GM18498 (cell line): ENCODE data around the gene SH3GL3.

ENCODE experiments used
- ATAC-seq: cut with Tn5 transposase; IDR thresholded peaks from one replicate; pipeline ENCODE4 v1.9.1; 2021; ENCODE audit warnings: mild to moderate bottlenecking, moderate library complexity; ENCODE audit not compliant: unreplicated experiment

SH3GL3 gene

GRCh38 chr15:83499476-83499875 is 52.3 kb downstream of the SH3GL3 start:
- no peak for ATAC-seq

- no peak for ATAC-seq
These were observed 56.6 kb downstream of the SH3GL3 start for GRCh38 chr15:83503595-83504364.

GRCh38 chr15:83504365-83504764 is 57.2 kb downstream of the SH3GL3 start:
- ATAC-seq: no peak

DNA sequence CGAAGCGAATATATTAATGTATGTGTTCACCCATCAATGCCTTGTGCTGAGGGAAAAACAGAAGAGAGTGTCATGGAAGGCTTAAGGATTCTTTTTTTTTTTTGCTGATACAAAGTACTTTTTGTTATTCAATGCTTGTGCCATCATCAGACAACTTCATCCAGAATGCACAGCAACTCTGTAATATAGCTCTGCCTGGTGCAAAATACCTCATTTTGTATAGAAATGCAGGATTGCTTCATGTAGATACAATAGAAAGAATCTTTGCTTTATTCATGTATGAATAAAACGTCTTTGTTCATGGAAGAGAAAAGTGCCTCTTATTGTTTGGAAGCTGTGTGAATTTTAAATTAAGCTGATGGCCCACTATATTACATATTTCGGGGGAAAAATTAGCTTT is 62.9 kb downstream of the SH3GL3 start:
- ATAC-seq: no peak

GRCh38 chr15:83512459-83512858 is 65.3 kb downstream of the SH3GL3 start:
- ATAC-seq: no peak

GRCh38 chr15:83514584-83514983 is 67.4 kb downstream of the SH3GL3 start:
- no peak for ATAC-seq

GRCh38 chr15:83515164-83515563 is 68.0 kb downstream of the SH3GL3 start:
- ATAC-seq: no peak

GRCh38 chr15:83516935-83517334 is 69.8 kb downstream of the SH3GL3 start:
- ATAC-seq: no peak

GRCh38 chr15:83526319-83526718 is 79.2 kb downstream of the SH3GL3 start:
- no peak for ATAC-seq

- no peak for ATAC-seq
These were observed 86.3 kb downstream of the SH3GL3 start for GRCh38 chr15:83533410-83533962.

DNA sequence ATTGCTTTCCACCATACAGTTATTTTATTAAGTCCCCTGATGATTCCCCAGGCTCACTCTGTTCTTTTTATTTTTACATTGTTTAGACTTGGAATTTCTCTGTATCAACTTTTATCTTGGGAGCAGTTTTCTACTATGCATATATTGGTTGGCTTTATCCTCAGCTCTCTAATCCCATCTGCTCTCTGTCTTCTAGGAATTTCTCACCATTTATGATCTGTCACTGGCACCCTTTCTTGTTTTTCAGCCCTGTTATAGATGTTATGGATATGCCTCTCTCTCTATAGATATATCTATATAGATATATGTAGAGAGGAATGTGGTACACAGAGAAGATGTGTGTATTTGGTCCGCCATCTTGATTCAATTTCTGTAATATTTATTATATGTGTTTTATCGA is 90.5 kb downstream of the SH3GL3 start:
- ATAC-seq: no peak

DNA sequence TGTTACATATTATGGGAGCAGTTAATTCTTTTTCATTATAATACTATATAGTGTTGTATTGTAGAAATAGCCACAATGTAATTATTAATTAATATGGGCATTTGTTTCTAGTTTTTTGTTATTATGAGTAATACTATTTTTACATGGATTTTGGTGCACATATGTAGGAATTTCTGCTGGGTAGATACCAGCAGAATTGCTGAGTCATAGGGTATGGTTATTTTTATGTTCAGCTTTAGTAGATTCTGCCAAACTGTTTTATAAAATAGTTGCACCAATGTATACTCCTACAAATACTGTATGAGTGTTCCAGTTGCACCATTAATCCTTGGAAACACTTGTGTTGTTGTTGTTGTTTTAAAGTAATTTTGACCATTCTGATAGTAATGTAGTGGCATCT is 91.5 kb downstream of the SH3GL3 start:
- ATAC-seq: no peak

DNA sequence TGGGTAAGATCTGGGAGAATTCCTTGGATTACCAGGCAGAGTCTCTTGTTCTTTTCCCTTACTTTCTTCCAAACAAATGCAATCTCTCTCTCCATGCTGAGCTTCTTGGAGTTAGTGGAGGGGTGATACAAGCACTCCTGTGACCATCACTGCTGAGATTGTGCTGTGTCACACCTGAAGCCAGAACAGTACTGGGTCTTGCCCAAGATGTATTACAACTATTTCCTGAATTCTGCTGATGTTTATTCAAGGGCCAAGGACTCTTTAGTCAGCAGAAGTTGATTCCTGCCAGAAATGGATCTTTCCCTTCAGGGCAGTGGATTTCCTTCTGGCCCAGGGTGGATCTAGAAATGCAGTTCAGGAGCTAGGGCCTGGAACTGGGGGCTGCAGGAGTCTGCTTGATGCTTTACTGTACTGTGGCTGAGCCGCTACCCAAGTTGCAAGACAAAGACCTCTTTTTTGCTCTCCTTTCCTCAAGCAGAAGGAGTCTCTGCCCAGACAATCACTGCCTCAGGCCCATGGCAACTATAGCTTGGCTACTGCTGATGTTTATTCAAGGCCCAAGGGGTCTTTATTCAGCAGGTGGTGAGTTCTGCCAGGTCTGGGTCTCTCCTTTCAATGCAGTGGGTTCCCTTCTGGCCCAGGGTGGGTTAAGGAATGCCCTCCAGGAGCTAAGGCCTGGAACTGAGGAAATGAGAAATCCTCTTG is 98.8 kb downstream of the SH3GL3 start:
- ATAC-seq: no peak

DNA sequence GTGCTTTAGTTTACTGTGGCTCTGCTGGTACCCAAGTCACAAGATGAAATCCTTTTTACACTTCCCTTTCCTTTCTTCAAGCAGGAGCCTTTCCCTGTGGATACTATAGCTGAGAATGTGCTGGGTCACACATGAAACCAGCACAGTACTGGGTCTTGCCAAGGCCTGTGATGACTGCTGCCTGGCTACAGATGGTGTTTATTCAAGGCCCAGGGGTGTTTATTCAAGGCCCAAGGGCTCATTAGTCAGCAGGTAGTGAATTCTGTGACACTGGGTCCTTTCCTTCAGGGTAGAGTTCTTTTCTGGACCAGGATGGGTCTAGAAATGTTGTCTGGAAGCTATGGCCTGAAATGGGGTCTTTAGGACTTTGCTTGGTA is 99.4 kb downstream of the SH3GL3 start:
- no peak for ATAC-seq

GRCh38 chr15:83547168-83547567 is 100.0 kb downstream of the SH3GL3 start:
- no peak for ATAC-seq

- ATAC-seq: no peak
These were observed 102.5 kb downstream of the SH3GL3 start for GRCh38 chr15:83549623-83550022.

DNA sequence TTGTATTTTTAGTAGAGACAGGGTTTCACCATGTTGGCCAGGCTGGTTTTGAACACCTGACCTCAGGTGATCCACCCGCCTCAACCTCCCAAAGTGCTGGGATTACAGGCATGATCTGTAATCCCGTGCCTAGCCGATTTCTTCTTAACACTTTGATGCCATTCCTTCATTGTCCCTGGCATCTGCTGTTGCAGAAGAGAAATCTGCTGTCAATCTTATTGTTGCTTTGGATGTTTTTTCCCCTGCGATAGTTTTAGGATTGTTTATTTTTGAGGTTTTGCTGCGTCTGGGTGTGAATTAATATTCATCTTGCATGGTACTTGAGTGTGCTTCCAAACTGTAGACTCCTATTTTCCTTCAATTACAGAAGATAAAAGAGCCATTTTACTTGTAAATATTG is 107.4 kb downstream of the SH3GL3 start:
- no peak for ATAC-seq

GRCh38 chr15:83555383-83555782 is 108.2 kb downstream of the SH3GL3 start:
- no peak for ATAC-seq

GRCh38 chr15:83556068-83556467 is 108.9 kb downstream of the SH3GL3 start:
- no peak for ATAC-seq

DNA sequence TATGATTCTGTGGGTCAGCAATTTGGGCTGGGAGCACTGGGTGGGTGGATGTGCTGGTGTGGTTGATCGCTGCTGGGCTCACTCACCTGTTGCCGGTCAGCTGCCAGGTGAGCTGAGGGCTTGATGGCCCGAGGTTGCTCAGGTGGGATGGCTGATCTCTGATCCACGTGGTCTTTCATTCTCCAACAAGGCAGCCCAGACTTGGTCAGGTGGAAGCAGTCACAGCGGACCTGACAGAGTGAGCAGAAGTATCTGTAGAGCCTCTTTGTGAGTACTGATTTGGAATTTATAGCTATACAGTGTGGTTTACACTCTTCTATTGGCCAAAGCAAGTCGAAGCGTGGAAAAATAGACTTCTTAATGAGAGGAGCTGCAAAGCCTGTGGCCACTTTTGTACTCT is 109.6 kb downstream of the SH3GL3 start:
- ATAC-seq: no peak

DNA sequence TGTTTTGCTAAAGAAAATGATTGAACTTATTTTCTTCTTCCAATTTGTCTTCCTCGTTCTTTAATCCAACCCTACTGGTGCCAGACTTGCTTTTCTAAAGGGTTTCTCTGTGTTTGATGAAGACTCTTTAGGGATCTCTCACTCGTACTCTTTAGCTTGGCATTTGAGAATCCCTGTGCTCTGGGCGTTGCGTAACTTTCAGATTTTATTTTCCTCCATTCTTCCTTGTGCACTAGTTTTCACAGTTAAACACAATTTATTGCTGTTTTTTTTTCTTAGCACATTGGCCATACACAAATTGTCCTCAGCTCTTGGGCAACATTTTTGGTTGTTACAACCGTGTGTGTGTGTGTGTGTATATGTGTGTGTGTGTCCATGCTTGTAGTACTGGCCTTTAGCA is 111.0 kb downstream of the SH3GL3 start:
- no peak for ATAC-seq

GRCh38 chr15:83559310-83559966 is 112.3 kb downstream of the SH3GL3 start:
- ATAC-seq: no peak
